Lung microvascular endothelial cell (primary cell): ENCODE results near the gene SLC39A11. TPM values are rescaled to one million over a fixed set of nuclear protein-coding genes. Genes with fewer than 3 reads are reported as not detected.

Experiments used
- DNase-seq, 2 donors: peaks; one replicate each; pipeline versions ENCODE4 v3.0.0 to v3.0.0-alpha.2; 2010; ENCODE audit warnings: low read depth in 2 of 2
- total RNA-seq: library from RNA; depleted of rRNA; stranded (reverse); fragments of >200 nt; gene quantifications from 2 replicates; pipeline ENCODE4 v1.2.1, GENCODE V29; 2014

The SLC39A11 gene
- total RNA-seq, 1 donor from 2014 or later = 12.7 TPM

GRCh38 chr17:72602517-72603419 is 489.7 kb downstream of the SLC39A11 start:
- no peak for DNase-seq

- DNase-seq = no peak
These were observed 491.6 kb downstream of the SLC39A11 start for GRCh38 chr17:72600934-72601333.

- no peak for DNase-seq
These were observed 492.6 kb downstream of the SLC39A11 start for GRCh38 chr17:72599891-72600290.

GRCh38 chr17:72598695-72599094 is 493.8 kb downstream of the SLC39A11 start:
- DNase-seq = no peak

GRCh38 chr17:72597354-72598087 is 495.0 kb downstream of the SLC39A11 start:
- no peak for DNase-seq

Other genes starting within 250 kb of the SLC39A11 start
- not detected in 2 replicates for gene SSTR2, start 72.3 kb upstream of the SLC39A11 start, total RNA-seq
- gene COG1, start 100.4 kb upstream of the SLC39A11 start, total RNA-seq = 9.2 and 16.1 TPM in 2 replicates
- not detected in 2 replicates for gene CPSF4L, start 169.2 kb upstream of the SLC39A11 start, total RNA-seq
- 3.8 and 7.2 TPM in 2 replicates for gene CDC42EP4, start 219.3 kb upstream of the SLC39A11 start, total RNA-seq